ENCODE measurements around the gene EGR2.

DNA sequence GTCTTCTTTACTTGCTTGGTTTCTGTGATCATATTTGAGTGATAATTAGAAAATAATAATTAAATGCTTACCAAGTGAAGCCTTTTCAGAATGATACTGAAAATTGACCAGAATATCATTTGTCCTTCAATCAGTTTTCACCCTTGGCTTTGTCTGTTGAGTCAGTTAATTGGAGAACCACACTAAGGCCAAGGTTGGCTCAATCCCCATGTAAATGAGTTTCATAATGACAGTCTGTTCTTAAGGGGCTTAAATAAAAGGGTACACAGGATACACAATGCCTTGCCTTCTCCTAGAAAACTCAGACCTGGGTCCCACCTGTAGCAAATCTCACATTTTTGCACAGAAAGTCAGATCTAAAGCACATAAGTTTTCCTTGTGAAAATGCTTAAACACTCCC lies 31.3 kb upstream of the EGR2 start:
- no peak for TF ChIP-seq POLR2A (IDR thresholded peaks at IDR 0.05)
- TF ChIP-seq, protein P1, sequence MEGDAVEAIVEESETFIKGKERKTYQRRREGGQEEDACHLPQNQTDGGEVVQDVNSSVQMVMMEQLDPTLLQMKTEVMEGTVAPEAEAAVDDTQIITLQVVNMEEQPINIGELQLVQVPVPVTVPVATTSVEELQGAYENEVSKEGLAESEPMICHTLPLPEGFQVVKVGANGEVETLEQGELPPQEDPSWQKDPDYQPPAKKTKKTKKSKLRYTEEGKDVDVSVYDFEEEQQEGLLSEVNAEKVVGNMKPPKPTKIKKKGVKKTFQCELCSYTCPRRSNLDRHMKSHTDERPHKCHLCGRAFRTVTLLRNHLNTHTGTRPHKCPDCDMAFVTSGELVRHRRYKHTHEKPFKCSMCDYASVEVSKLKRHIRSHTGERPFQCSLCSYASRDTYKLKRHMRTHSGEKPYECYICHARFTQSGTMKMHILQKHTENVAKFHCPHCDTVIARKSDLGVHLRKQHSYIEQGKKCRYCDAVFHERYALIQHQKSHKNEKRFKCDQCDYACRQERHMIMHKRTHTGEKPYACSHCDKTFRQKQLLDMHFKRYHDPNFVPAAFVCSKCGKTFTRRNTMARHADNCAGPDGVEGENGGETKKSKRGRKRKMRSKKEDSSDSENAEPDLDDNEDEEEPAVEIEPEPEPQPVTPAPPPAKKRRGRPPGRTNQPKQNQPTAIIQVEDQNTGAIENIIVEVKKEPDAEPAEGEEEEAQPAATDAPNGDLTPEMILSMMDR (IDR thresholded peaks at IDR 0.05) = no peak
